GM19463 (cell line): ENCODE data around the gene ART1.
"Not testable (repeated sequence)": the region's sequence is repeated elsewhere in the genome, so short reads cannot be mapped to it uniquely, and the experiment has no call there.

Experiments
- ATAC-seq: cut with Tn5 transposase; IDR thresholded peaks from one replicate; pipeline ENCODE4 v1.9.1; 2021; ENCODE audit warnings: mild to moderate bottlenecking, moderate library complexity; ENCODE audit not compliant: unreplicated experiment

Gene ART1

GRCh38 chr11:3632070-3632660, 12.8 kb upstream of the ART1 start:
- no peak for ATAC-seq

GRCh38 chr11:3635641-3636375, 9.1 kb upstream of the ART1 start:
- ATAC-seq = no peak

- no peak for ATAC-seq
These were observed 7.7 kb upstream of the ART1 start for GRCh38 chr11:3637201-3637600.

GRCh38 chr11:3638513-3638912, 6.4 kb upstream of the ART1 start:
- ATAC-seq = no peak

GRCh38 chr11:3639841-3640240, 5.1 kb upstream of the ART1 start:
- no peak for ATAC-seq

GRCh38 chr11:3641191-3641590, 3.7 kb upstream of the ART1 start:
- ATAC-seq = no peak

- no peak for ATAC-seq
These were observed 3.2 kb upstream of the ART1 start, which contains the start of gene ART5 for GRCh38 chr11:3641701-3642070. TSS of gene ART5 (minus strand) at chr11:3641992. CDS start at chr11:3641862, 130 bp downstream.

GRCh38 chr11:3642071-3642951, 2.6 kb upstream of the ART1 start:
- ATAC-seq = peak; percentile 44

GRCh38 chr11:3643102-3643546, 1.8 kb upstream of the ART1 start:
- not testable (repeated sequence) for ATAC-seq

- ATAC-seq = no peak
These were observed 624 bp downstream of the ART1 start for GRCh38 chr11:3645552-3645951.

- ATAC-seq = not testable (repeated sequence)
These were observed 3.9 kb downstream of the ART1 start for GRCh38 chr11:3648843-3649242.

GRCh38 chr11:3649374-3649773, 4.4 kb downstream of the ART1 start:
- ATAC-seq = not testable (repeated sequence)

GRCh38 chr11:3652514-3652913, 7.6 kb downstream of the ART1 start:
- not testable (repeated sequence) for ATAC-seq

GRCh38 chr11:3655547-3655946, 10.6 kb downstream of the ART1 start:
- ATAC-seq = no peak

GRCh38 chr11:3657331-3657730, 12.4 kb downstream of the ART1 start:
- not testable (repeated sequence) for ATAC-seq

GRCh38 chr11:3658252-3658651, 13.3 kb downstream of the ART1 start:
- no peak for ATAC-seq

- ATAC-seq = no peak
These were observed 14.9 kb downstream of the ART1 start for GRCh38 chr11:3659595-3660515.

- ATAC-seq = no peak
These were observed 16.0 kb downstream of the ART1 start for GRCh38 chr11:3660960-3661359.

- ATAC-seq = no peak
These were observed 17.9 kb downstream of the ART1 start for GRCh38 chr11:3662856-3663255.

GRCh38 chr11:3664032-3664630, 19.2 kb downstream of the ART1 start:
- no peak for ATAC-seq
